IMR-90 (cell line): ENCODE results near the gene SLN. TPM values are rescaled to one million over a fixed set of nuclear protein-coding genes. Genes with fewer than 3 reads are reported as not detected.

Experiments used
- ATAC-seq: fragments of 200-7000 bp; cut with Tn5 transposase; 2 replicates; pipeline ENCODE4 v1.9.1; 2020; ENCODE audit warnings: low read depth, mild to moderate bottlenecking, moderate library complexity
- BruUV-seq: library from RNA; stranded (reverse); fragments of 400-500 nt; replicated peaks from 2 replicates; lab custom pipeline; 2021; lab: Mats Ljungman, UMichigan
- CTCF ChIA-PET: fragments of 300-600 bp; formaldehyde crosslinking; extraction: SDS; loops from one replicate; lab custom pipeline; 2021; ENCODE audit warnings: antibody characterized with exemption; lab: Yijun Ruan, JAX
- POLR2A ChIA-PET: fragments of 300-600 bp; sonication (Branson Sonifier 250); formaldehyde crosslinking; loops from one replicate; lab custom pipeline; 2022; ENCODE audit warnings: antibody characterized with exemption; ENCODE audit not compliant: unreplicated experiment; lab: Charles Lee
- DNase-seq: peaks from one replicate; pipeline ENCODE4 v3.0.0; 2013
- H2AFZ ChIP-seq: replicated peaks from 2 replicates; pipeline ENCODE3; 2013; ENCODE audit warnings: low read length, mild to moderate bottlenecking; ENCODE audit not compliant: poor library complexity
- H2AK5ac ChIP-seq: 2 replicates; pipeline ENCODE4 v1.6.1; 2013; ENCODE audit warnings: low read depth, low read length, inconsistent platforms
- H2AK9ac ChIP-seq: replicated peaks from 2 replicates; pipeline ENCODE3; 2013; ENCODE audit warnings: mild to moderate bottlenecking, low read depth, low read length, moderate library complexity; ENCODE audit not compliant: poor library complexity
- H2BK120ac ChIP-seq: 2 replicates; pipeline ENCODE4 v1.6.1; 2013; ENCODE audit warnings: low read depth, low read length, inconsistent platforms
- H2BK15ac ChIP-seq: 3 replicates; pipeline ENCODE4 v1.6.1; 2013; ENCODE audit warnings: low read depth, low read length, inconsistent platforms
- H2BK20ac ChIP-seq: 2 replicates; pipeline ENCODE4 v1.6.1; 2013; ENCODE audit warnings: low read depth, mild to moderate bottlenecking, inconsistent platforms, low read length, moderate library complexity
- H2BK5ac ChIP-seq: 2 replicates; pipeline ENCODE4 v1.6.1; 2013; ENCODE audit warnings: mild to moderate bottlenecking, low read depth, low read length, inconsistent platforms; ENCODE audit not compliant: poor library complexity, severe bottlenecking
- H3K14ac ChIP-seq: replicated peaks from 2 replicates; pipeline ENCODE4 v1.6.1; 2013; ENCODE audit warnings: low read depth, low read length, inconsistent platforms
- H3K18ac ChIP-seq: 2 replicates; pipeline ENCODE4 v1.6.1; 2013; ENCODE audit warnings: low read depth, low read length, control low read depth
- H3K23ac ChIP-seq: 2 replicates; pipeline ENCODE4 v1.6.1; 2013; ENCODE audit warnings: low read depth, low read length, inconsistent platforms
- H3K27ac ChIP-seq: 2 replicates; pipeline ENCODE4 v1.5.1; 2013; ENCODE audit warnings: mild to moderate bottlenecking, control low read depth, low read length; ENCODE audit not compliant: insufficient read depth
- H3K27me3 ChIP-seq: 2 replicates; pipeline ENCODE4 v1.6.1; 2013; ENCODE audit warnings: low read length; ENCODE audit not compliant: control insufficient read depth, insufficient read depth
- H3K36me3 ChIP-seq: 2 replicates; pipeline ENCODE4 v1.6.1; 2013; ENCODE audit warnings: low read length, mixed read lengths; ENCODE audit not compliant: control insufficient read depth, insufficient read depth
- H3K4ac ChIP-seq: 2 replicates; pipeline ENCODE4 v1.6.1; 2013; ENCODE audit warnings: low read depth, low read length, inconsistent platforms
- H3K4me1 ChIP-seq: 2 replicates; pipeline ENCODE4 v1.6.1; 2013; ENCODE audit warnings: low read length, mixed read lengths; ENCODE audit not compliant: control insufficient read depth, insufficient read depth
- H3K4me2 ChIP-seq: 2 replicates; pipeline ENCODE4 v1.6.1; 2013; ENCODE audit warnings: low read depth, mild to moderate bottlenecking, control low read depth, low read length, moderate library complexity
- H3K4me3 ChIP-seq: 2 replicates; pipeline ENCODE4 v1.5.1; 2013; ENCODE audit warnings: low read depth, mild to moderate bottlenecking, control low read depth, low read length, moderate library complexity; ENCODE audit not compliant: insufficient read depth
- H3K56ac ChIP-seq: 2 replicates; pipeline ENCODE4 v1.6.1; 2013; ENCODE audit warnings: low read length, inconsistent platforms; ENCODE audit not compliant: insufficient read depth; ENCODE audit errors: extremely low read depth
- H3K79me1 ChIP-seq, 2 experiments: 2 replicates each; pipeline ENCODE4 v1.6.1; 2013; ENCODE audit warnings: low read length in 2 of 2, inconsistent platforms in 1 of 2, low read depth in 1 of 2
- H3K9ac ChIP-seq: 2 replicates; pipeline ENCODE4 v1.6.1; 2013; ENCODE audit warnings: low read depth, low read length, control low read depth
- H3K9me1 ChIP-seq: 2 replicates; pipeline ENCODE4 v1.6.1; 2013; ENCODE audit warnings: low read length, inconsistent platforms; ENCODE audit not compliant: insufficient read depth
- H3K9me3 ChIP-seq: 2 replicates; pipeline ENCODE4 v1.6.1; 2013; ENCODE audit warnings: low read length; ENCODE audit not compliant: control insufficient read depth, insufficient read depth
- H4K20me1 ChIP-seq: 2 replicates; pipeline ENCODE4 v1.6.1; 2013; ENCODE audit warnings: low read length, inconsistent platforms; ENCODE audit not compliant: insufficient read depth
- H4K5ac ChIP-seq: 2 replicates; pipeline ENCODE4 v1.6.1; 2013; ENCODE audit warnings: mild to moderate bottlenecking, low read depth, low read length, control low read depth
- H4K8ac ChIP-seq, 2 experiments: 2 replicates each; pipeline ENCODE4 v1.6.1; 2013; ENCODE audit warnings: low read depth in 2 of 2, low read length in 2 of 2, control low read depth in 1 of 2, inconsistent platforms in 1 of 2
- H4K91ac ChIP-seq: 2 replicates; pipeline ENCODE4 v1.6.1; 2013; ENCODE audit warnings: low read depth, low read length, inconsistent platforms; ENCODE audit not compliant: insufficient read depth
- BHLHE40 ChIP-seq: fragments of 150-350 bp; IDR thresholded peaks from 2 replicates; pipeline ENCODE4 v1.6.1; 2016; ENCODE audit warnings: mild to moderate bottlenecking, low read depth, low read length
- CEBPB ChIP-seq: IDR thresholded peaks from 2 replicates; pipeline ENCODE4 v1.6.1; 2012; ENCODE audit warnings: low read depth, low read length, improper control_type of control experiment
- FOS ChIP-seq: fragments of 150-350 bp; IDR thresholded peaks from 2 replicates; pipeline ENCODE4 v1.6.1; 2016; ENCODE audit warnings: low read depth, low read length
- MXI1 ChIP-seq: IDR thresholded peaks from 2 replicates; pipeline ENCODE4 v1.6.1; 2012; ENCODE audit warnings: low read depth, mild to moderate bottlenecking, low read length, moderate library complexity, borderline replicate concordance
- RAD21 ChIP-seq: IDR thresholded peaks from 2 replicates; pipeline ENCODE4 v1.6.1; 2012; ENCODE audit warnings: low read length, improper control_type of control experiment
- RFX5 ChIP-seq: IDR thresholded peaks from 2 replicates; pipeline ENCODE4 v1.8.0; 2012; ENCODE audit warnings: low read depth, mild to moderate bottlenecking, low read length, moderate library complexity
- WGBS, 2 experiments: methylation state at CpG; one replicate each; pipeline versions ENCODE4 v1.1.5 to v1.1.7; 2013; ENCODE audit warnings: missing lambda C conversion rate in 2 of 2; ENCODE audit not compliant: insufficient read length in 1 of 2; ENCODE audit errors: extremely low coverage in 2 of 2; 5-methylcytosine and 5-hydroxymethylcytosine counted together
- dilution Hi-C: fragments of 300-500 bp; cut with HindIII; formaldehyde crosslinking; loops from one replicate; pipeline ENCODE4 v1.14.3; 2018; ENCODE audit warnings: low sequenced_read_pairs; ENCODE audit not compliant: unreplicated experiment
- in situ Hi-C: fragments of 300-500 bp; cut with MboI; formaldehyde crosslinking; loops from 3 replicates; pipeline ENCODE4 v1.14.3; 2019; ENCODE audit warnings: low sequenced_read_pairs, inconsistent platforms, mixed read lengths
- intact Hi-C: fragments of 100-400 bp; cut with micrococcal nuclease; formaldehyde crosslinking; loops from 2 replicates; pipeline ENCODE4 v1.10.0; 2022
- polyA plus RNA-seq, 3 experiments: library from polyadenylated mRNA; depleted of rRNA; stranded (reverse); fragments of >200 nt; gene quantifications; 2 replicates each; pipeline ENCODE4 v1.2.3, GENCODE V29; 2012; ENCODE audit warnings: low replicate concordance in 1 of 3
- total RNA-seq: library from RNA; depleted of rRNA; stranded (reverse); fragments of >200 nt; gene quantifications from 2 replicates; pipeline ENCODE4 v1.2.3, GENCODE V29; 2012

Gene SLN
- total and polyA plus RNA-seq, 2 of the 4 experiments (the other 2 are of a cell fraction): not detected

DNA sequence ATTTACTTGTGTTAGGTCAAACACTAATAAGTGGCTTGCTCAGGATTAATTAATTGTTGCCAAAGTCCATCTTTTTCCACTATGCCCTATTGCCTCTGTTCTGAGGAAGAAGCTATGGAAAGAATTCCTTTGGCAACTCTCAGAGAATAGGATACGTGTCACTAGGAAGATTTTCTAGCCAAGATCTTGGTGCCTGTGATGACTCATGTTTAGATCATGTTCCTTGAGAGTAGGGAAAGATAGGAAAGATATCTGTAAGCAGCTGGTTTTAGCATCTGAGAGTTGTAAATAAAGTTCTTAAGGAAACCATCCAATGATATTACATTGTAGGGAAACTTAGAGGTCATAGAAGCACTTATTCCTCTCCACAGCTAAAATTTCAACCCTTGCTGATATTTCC lies 15.7 kb downstream of the SLN start:
- Histone ChIP-seq H3K14ac (no peak overlapping the region), H4K20me1 (no peaks in the 10 kb centered on the region), H3K56ac (no peak overlapping the region), H3K4me3 (no peak overlapping the region), H2BK120ac (peak overlapping the region; percentile 82), H4K8ac (no peak overlapping the region), H3K23ac (no peak overlapping the region), H3K9ac (no peak overlapping the region), H3K4me1 (peaks cover 12% of the 10 kb centered on the region), H3K79me1 (no peaks in the 10 kb centered on the region), H2BK5ac (peak overlapping the region; percentile 100), H2AK9ac (no peak overlapping the region), H2BK15ac (no peak overlapping the region), H3K27me3 (no peaks in the 10 kb centered on the region), H3K4me2 (peak overlapping the region; percentile 36; the same call in 1 of the 2 replicates), H3K9me3 (no peaks in the 10 kb centered on the region), H2AFZ (no peak overlapping the region), H4K91ac (no peak overlapping the region), H3K9me1 (no peaks in the 10 kb centered on the region), H2BK20ac (peak overlapping the region; percentile 68; the same call in 1 of the 2 replicates), H2AK5ac (no peak overlapping the region), H3K4ac (no peak overlapping the region; the same call in 1 of the 2 replicates), H3K27ac (no peak overlapping the region), H4K5ac (no peak overlapping the region), H3K18ac (no peak overlapping the region; the same call in 1 of the 2 replicates), H3K36me3 (no peaks in the 10 kb centered on the region)
- no CpG with 5 or more reads among the region's 1 CpG for whole genome bisulfite sequencing, 2 experiments
- dilution Hi-C loops (no loop called here), in situ Hi-C loops (no loop called here), intact Hi-C loops (no loop called here)
- DNase-seq (peak; percentile 97), ATAC-seq (peak; percentile 87)
- 0 out of 2 replicates have a peak, but pooled peaks have one; percentile 20 for TF ChIP-seq CEBPB
- no peak for TF ChIP-seq RAD21
- TF ChIP-seq FOS: peak; percentile 97
- TF ChIP-seq MXI1: no peak
- no peak for TF ChIP-seq RFX5
- TF ChIP-seq BHLHE40: peak; percentile 46; the same call in 1 of the 2 replicates
- POLR2A ChIA-PET: interaction anchor here (0.6 kb wide), 1 partner anchor 143 kb away, joined by 5 read pairs; no protein-coding TSS in a partner anchor
- CTCF ChIA-PET: no interaction called here
- no TSS peak for BruUV-seq
